Endothelial cell of umbilical vein (primary cell): ENCODE measurements around the gene SRRM2.

Source experiments
- EZH2 ChIP-seq: IDR thresholded peaks from 2 replicates; pipeline ENCODE4 v1.6.1; 2012; ENCODE audit warnings: borderline replicate concordance, low read depth, mild to moderate bottlenecking, moderate library complexity, low read length, inconsistent platforms; ENCODE audit not compliant: severe bottlenecking
- FOS ChIP-seq: IDR thresholded peaks from 2 replicates; pipeline ENCODE4 v1.6.1; 2011; ENCODE audit warnings: mild to moderate bottlenecking, low read length, moderate library complexity, borderline replicate concordance; ENCODE audit not compliant: insufficient read depth
- GATA2 ChIP-seq: IDR thresholded peaks from 2 replicates; pipeline ENCODE4 v1.7.0; 2011; ENCODE audit warnings: low read depth, mild to moderate bottlenecking, moderate library complexity, mixed read lengths, low read length; ENCODE audit not compliant: insufficient read length, insufficient read depth
- JUN ChIP-seq: IDR thresholded peaks from 2 replicates; pipeline ENCODE4 v1.6.1; 2011; ENCODE audit warnings: borderline replicate concordance, low read depth; ENCODE audit not compliant: insufficient read length, insufficient read depth
- POLR2A ChIP-seq: IDR thresholded peaks from 2 replicates; pipeline ENCODE4 v1.6.1; 2012; ENCODE audit warnings: low read depth, mild to moderate bottlenecking, control low read depth, low read length
- POLR2AphosphoS5 ChIP-seq: IDR thresholded peaks from 2 replicates; pipeline ENCODE4 v1.6.1; 2012; ENCODE audit warnings: low read depth, mild to moderate bottlenecking, control low read depth, low read length, moderate library complexity; ENCODE audit not compliant: insufficient read depth
- TF ChIP-seq, protein P1 (sequence below), 2 donors: IDR thresholded peaks; 1 replicate in 1 of 2; 2 replicates in 1 of 2; pipeline ENCODE4 v1.5.1; 2011; ENCODE audit warnings: low read length in 2 of 2, mild to moderate bottlenecking in 2 of 2, moderate library complexity in 2 of 2, control low read depth in 1 of 2, inconsistent platforms in 1 of 2, low read depth in 1 of 2; ENCODE audit not compliant: insufficient read depth in 1 of 2; ENCODE audit errors: extremely low read depth in 1 of 2

DNA sequence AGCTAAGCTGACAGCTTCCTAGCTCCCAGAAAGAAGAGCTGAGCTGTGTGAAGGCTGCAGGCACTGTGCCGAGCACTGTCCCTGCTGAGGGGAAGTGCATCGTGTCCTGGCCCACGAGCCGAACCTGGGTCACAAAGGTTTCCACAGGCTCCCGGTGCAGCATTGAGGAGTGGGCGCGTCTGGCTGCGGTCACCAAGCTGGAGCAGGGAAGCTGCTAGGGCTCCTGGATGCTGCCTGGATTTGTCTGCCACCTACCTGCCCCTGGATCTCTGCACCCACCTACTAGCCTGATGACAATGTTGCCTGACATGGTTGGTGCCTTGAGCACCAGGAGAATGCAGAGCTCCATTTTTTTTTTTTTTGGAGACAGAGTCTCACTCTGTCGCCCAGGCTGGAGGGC, 6.5 kb upstream of the SRRM2 start:
- no peak for TF ChIP-seq FOS
- TF ChIP-seq, protein P1, sequence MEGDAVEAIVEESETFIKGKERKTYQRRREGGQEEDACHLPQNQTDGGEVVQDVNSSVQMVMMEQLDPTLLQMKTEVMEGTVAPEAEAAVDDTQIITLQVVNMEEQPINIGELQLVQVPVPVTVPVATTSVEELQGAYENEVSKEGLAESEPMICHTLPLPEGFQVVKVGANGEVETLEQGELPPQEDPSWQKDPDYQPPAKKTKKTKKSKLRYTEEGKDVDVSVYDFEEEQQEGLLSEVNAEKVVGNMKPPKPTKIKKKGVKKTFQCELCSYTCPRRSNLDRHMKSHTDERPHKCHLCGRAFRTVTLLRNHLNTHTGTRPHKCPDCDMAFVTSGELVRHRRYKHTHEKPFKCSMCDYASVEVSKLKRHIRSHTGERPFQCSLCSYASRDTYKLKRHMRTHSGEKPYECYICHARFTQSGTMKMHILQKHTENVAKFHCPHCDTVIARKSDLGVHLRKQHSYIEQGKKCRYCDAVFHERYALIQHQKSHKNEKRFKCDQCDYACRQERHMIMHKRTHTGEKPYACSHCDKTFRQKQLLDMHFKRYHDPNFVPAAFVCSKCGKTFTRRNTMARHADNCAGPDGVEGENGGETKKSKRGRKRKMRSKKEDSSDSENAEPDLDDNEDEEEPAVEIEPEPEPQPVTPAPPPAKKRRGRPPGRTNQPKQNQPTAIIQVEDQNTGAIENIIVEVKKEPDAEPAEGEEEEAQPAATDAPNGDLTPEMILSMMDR (IDR thresholded peaks at IDR 0.05; ENCODE audit: extremely low read depth in 1 of 2, insufficient read depth in 1 of 2, low read depth in 1 of 2, low read length in 2 of 2): no peak
- no peak for TF ChIP-seq POLR2A
- TF ChIP-seq EZH2: no peak
- TF ChIP-seq JUN: no peak
- no peak for TF ChIP-seq POLR2AphosphoS5
- TF ChIP-seq GATA2: no peak
